ENCODE measurements around the gene NECTIN1.

NECTIN1 gene

DNA sequence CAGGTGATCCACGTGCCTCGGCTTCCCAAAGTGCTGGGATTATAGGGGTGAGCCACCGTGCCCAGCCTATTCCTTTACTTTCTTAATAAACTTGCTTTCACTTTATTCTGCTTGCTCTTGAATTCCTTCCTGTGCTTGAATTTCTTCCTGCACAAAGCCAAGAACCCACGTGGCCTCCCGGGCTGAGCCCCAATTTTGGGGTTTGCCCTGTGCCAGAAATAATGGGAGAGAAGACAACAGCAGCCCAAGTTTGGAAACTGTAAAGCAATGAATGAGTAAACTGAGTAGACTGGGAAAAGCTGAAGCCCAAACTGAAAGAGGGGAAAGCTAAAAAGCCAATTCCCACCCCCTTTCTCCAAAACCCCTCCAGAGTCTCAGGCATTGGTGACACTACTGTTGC lies 136.4 kb downstream of the NECTIN1 start:
- Histone ChIP-seq H3K36me3 (ENCODE audit: control insufficient read depth, insufficient read depth, low read length) (no peaks in the 10 kb centered on the region), H3K4me3 (ENCODE audit: insufficient read depth, low read depth, low read length, poor library complexity, severe bottlenecking) (no peak overlapping the region), H3K27me3 (replicated peaks; ENCODE audit: control insufficient read depth, insufficient read depth, low read length, poor library complexity, severe bottlenecking) (no peaks in the 10 kb centered on the region), H3K4me1 (ENCODE audit: control insufficient read depth, insufficient read depth, low read length, poor library complexity, severe bottlenecking) (no peaks in the 10 kb centered on the region), H3K27ac (ENCODE audit: insufficient read depth, low read length, poor library complexity, severe bottlenecking) (no peak overlapping the region), H3K9me3 (ENCODE audit: control insufficient read depth, low read length) (no peaks in the 10 kb centered on the region)
- no peak for DNase-seq

DNA sequence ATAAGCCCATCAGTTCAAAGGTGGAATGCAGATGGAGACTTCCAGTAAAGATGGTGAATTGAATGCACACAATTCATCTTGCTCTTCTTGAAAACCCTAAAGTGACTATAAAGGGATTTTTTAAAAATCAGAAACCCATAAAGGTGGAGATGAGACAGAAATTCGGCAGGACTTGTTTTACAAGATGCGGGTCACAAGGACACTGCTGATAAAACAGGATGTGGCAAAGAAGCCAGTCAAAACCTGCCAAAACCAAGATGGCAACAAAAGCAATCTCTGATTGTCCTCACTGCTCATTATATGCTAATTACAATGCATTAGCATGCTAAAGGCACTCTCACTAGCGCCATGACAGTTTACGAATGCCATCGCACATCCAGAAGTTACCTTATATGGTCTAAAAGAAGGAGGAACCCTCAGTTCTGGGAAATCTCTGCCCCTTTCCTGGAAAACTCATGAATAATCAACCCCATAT lies 137.1 kb downstream of the NECTIN1 start:
- no peak overlapping the region for H3K27ac ChIP-seq (ENCODE audit: insufficient read depth, low read length, poor library complexity, severe bottlenecking)
- H3K27me3 ChIP-seq (replicated peaks; ENCODE audit: control insufficient read depth, insufficient read depth, low read length, poor library complexity, severe bottlenecking) = no peaks in the 10 kb centered on the region
- no peaks in the 10 kb centered on the region for H3K36me3 ChIP-seq (ENCODE audit: control insufficient read depth, insufficient read depth, low read length)
- no peak overlapping the region for H3K4me3 ChIP-seq (ENCODE audit: insufficient read depth, low read depth, low read length, poor library complexity, severe bottlenecking)
- no peak for DNase-seq
- H3K4me1 ChIP-seq (ENCODE audit: control insufficient read depth, insufficient read depth, low read length, poor library complexity, severe bottlenecking) = no peaks in the 10 kb centered on the region
- H3K9me3 ChIP-seq (ENCODE audit: control insufficient read depth, low read length) = no peaks in the 10 kb centered on the region

DNA sequence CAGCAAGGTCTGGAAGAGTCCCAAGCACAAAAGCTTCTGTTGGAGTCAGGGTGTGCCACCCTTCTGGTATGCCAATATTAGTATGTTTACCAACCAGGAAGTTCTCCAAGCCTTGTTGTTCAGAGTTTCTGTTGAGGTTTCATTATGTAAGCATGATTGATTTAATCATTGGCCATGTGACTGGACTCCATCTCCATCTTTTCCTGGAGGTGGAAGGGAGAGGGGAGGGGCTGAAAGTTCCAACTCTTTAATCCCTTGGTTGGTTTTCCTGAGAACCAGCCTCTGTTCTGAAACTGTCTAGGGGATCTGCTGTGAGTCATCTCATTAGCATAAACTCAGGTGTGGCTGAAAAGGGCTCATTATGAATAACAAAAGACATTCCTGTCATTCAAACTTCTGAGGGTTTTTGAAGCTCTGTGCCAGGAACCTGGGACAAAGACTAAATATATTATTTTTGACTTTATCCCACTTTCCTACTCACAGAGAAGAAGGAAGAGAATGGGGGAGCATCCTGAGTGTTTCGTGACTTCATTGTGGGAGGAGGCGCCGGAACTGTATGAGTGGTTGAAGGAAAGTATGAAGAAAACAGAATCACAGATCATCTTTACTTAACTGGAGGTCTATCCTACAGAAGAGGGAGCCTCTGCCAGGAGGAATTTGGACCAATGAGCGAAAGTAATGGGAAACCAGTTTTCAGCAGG lies 138.2 kb downstream of the NECTIN1 start:
- no peak for DNase-seq
- Histone ChIP-seq H3K4me3 (ENCODE audit: insufficient read depth, low read depth, low read length, poor library complexity, severe bottlenecking) (no peak overlapping the region), H3K4me1 (ENCODE audit: control insufficient read depth, insufficient read depth, low read length, poor library complexity, severe bottlenecking) (no peaks in the 10 kb centered on the region), H3K36me3 (ENCODE audit: control insufficient read depth, insufficient read depth, low read length) (no peaks in the 10 kb centered on the region), H3K9me3 (ENCODE audit: control insufficient read depth, low read length) (no peaks in the 10 kb centered on the region), H3K27ac (ENCODE audit: insufficient read depth, low read length, poor library complexity, severe bottlenecking) (no peak overlapping the region), H3K27me3 (replicated peaks; ENCODE audit: control insufficient read depth, insufficient read depth, low read length, poor library complexity, severe bottlenecking) (peaks cover 5% of the 10 kb centered on the region)

DNA sequence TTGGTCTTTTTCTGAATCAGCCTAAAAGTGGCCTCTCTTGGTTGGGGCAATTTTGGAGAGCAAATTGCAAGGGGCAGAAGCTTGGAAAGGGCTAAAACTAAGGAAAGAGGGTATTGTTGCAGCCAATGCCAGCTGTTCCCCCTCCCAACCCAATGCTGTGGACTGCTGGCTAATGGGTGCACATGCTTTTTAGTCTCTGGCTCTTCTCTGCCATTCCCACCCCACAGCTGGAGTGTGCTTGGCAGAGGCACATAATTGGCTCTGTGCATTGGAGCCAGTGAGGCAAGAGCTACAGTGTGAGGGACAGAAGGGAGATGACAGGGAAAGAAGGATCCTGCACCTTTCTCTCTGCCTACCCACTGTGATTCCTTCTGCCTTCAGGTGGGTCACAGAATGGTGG lies 140.0 kb downstream of the NECTIN1 start:
- Histone ChIP-seq H3K4me3 (ENCODE audit: insufficient read depth, low read depth, low read length, poor library complexity, severe bottlenecking) (no peak overlapping the region), H3K27me3 (replicated peaks; ENCODE audit: control insufficient read depth, insufficient read depth, low read length, poor library complexity, severe bottlenecking) (peaks cover 22% of the 10 kb centered on the region), H3K36me3 (ENCODE audit: control insufficient read depth, insufficient read depth, low read length) (no peaks in the 10 kb centered on the region), H3K27ac (ENCODE audit: insufficient read depth, low read length, poor library complexity, severe bottlenecking) (no peak overlapping the region), H3K4me1 (ENCODE audit: control insufficient read depth, insufficient read depth, low read length, poor library complexity, severe bottlenecking) (peaks cover 6% of the 10 kb centered on the region), H3K9me3 (ENCODE audit: control insufficient read depth, low read length) (no peaks in the 10 kb centered on the region)
- DNase-seq = no peak
